OCI-LY7 (cell line): ENCODE results near the gene PITPNC1. TPM values are rescaled to one million over a fixed set of nuclear protein-coding genes. Genes with fewer than 3 reads are reported as not detected.

Source experiments
- BruUV-seq: library from RNA; stranded (reverse); fragments of 400-500 nt; replicated peaks from 2 replicates; lab custom pipeline; 2021; lab: Mats Ljungman, UMichigan
- CTCF ChIA-PET: fragments of 300-600 bp; sonication (Branson Sonifier 250); formaldehyde crosslinking; loops from one replicate; lab custom pipeline; 2022; ENCODE audit warnings: antibody characterized with exemption; ENCODE audit not compliant: unreplicated experiment; lab: Charles Lee
- POLR2A ChIA-PET: fragments of 300-600 bp; sonication (Branson Sonifier 250); formaldehyde crosslinking; loops from one replicate; lab custom pipeline; 2022; ENCODE audit warnings: antibody characterized with exemption; lab: Charles Lee
- DNase-seq: peaks from one replicate; pipeline ENCODE4 v3.0.0-alpha.2; 2015; ENCODE audit warnings: low spot score
- H2AFZ ChIP-seq: fragments of 200-600 bp; sonication (generic), shearing (Covaris generic); 2 replicates; pipeline ENCODE4 v1.6.1; 2014; ENCODE audit warnings: mild to moderate bottlenecking, antibody characterized with exemption, low read length, moderate library complexity
- H3K27ac ChIP-seq: fragments of 200-600 bp; sonication (generic); 2 replicates; pipeline ENCODE4 v1.5.1; 2014; ENCODE audit warnings: mixed run types, low read depth, mild to moderate bottlenecking, moderate library complexity, low read length, inconsistent platforms; ENCODE audit not compliant: poor library complexity, severe bottlenecking
- H3K36me3 ChIP-seq: fragments of 200-600 bp; sonication (generic); 2 replicates; pipeline ENCODE4 v1.6.1; 2014; ENCODE audit warnings: mild to moderate bottlenecking, antibody characterized with exemption, low read length, moderate library complexity, mixed read lengths; ENCODE audit not compliant: insufficient read depth
- H3K4me1 ChIP-seq: fragments of 200-600 bp; sonication (generic); 2 replicates; pipeline ENCODE4 v1.5.1; 2014; ENCODE audit warnings: mild to moderate bottlenecking, low read length; ENCODE audit not compliant: insufficient read depth, poor library complexity, severe bottlenecking
- H3K4me2 ChIP-seq: fragments of 200-600 bp; sonication (generic); 2 replicates; pipeline ENCODE4 v1.6.1; 2014; ENCODE audit warnings: mild to moderate bottlenecking, low read length
- H3K4me3 ChIP-seq: fragments of 200-600 bp; sonication (generic); 2 replicates; pipeline ENCODE4 v1.5.1; 2014; ENCODE audit warnings: mild to moderate bottlenecking, low read depth, low read length; ENCODE audit not compliant: poor library complexity, severe bottlenecking
- H3K79me2 ChIP-seq: fragments of 200-600 bp; sonication (generic); 2 replicates; pipeline ENCODE4 v1.6.1; 2016; ENCODE audit warnings: low read depth, mild to moderate bottlenecking, low read length, moderate library complexity, mixed read lengths; ENCODE audit not compliant: insufficient read depth
- H3K9me2 ChIP-seq: fragments of 200-600 bp; sonication (generic); 2 replicates; pipeline ENCODE4 v1.6.1; 2016; ENCODE audit warnings: mild to moderate bottlenecking, low read length, mixed read lengths; ENCODE audit not compliant: insufficient read depth
- H3K9me3 ChIP-seq: fragments of 200-600 bp; sonication (generic); 2 replicates; pipeline ENCODE4 v1.6.1; 2014; ENCODE audit warnings: mild to moderate bottlenecking, mixed run types, low read length, mixed read lengths
- H4K20me1 ChIP-seq: fragments of 200-600 bp; sonication (generic); 2 replicates; pipeline ENCODE4 v1.6.1; 2014; ENCODE audit warnings: mild to moderate bottlenecking, antibody characterized with exemption, low read length, moderate library complexity, mixed read lengths; ENCODE audit not compliant: insufficient read depth
- CTCF ChIP-seq: fragments of 200-600 bp; sonication (generic); conservative IDR thresholded peaks from 2 replicates; pipeline ENCODE4 v1.5.1; 2014; ENCODE audit warnings: mild to moderate bottlenecking, antibody characterized with exemption, low read length, moderate library complexity, mixed read lengths
- EZH2phosphoT487 ChIP-seq: fragments of 200-600 bp; sonication (generic); IDR thresholded peaks from 2 replicates; pipeline ENCODE4 v1.6.1; 2018; ENCODE audit warnings: low read depth, borderline replicate concordance, mild to moderate bottlenecking, mixed run types, antibody characterized with exemption, low read length, moderate library complexity, mixed read lengths
- intact Hi-C: fragments of 100-400 bp; cut with micrococcal nuclease; formaldehyde crosslinking; loops from one replicate; pipeline ENCODE4 v1.10.0; 2022; ENCODE audit not compliant: unreplicated experiment
- total RNA-seq, 2 experiments: library from RNA; depleted of rRNA in 1 of 2; stranded (reverse); fragments of >200 nt in 1 of 2; shearing (Covaris generic) in 1 of 2; gene quantifications; 2 replicates each; pipeline ENCODE4 v1.2.3, GENCODE V29; 2014 to 2022

Gene PITPNC1
- total RNA-seq, 2 experiments from 2014 or later = 14.3 to 21.1 TPM

GRCh38 chr17:67534941-67535340, 157.9 kb downstream of the PITPNC1 start:
- no peaks in the 10 kb centered on the region for H4K20me1 ChIP-seq
- H3K9me2 ChIP-seq = no peaks in the 10 kb centered on the region
- TF ChIP-seq CTCF = no peak
- no peak for TF ChIP-seq EZH2phosphoT487
- H3K4me2 ChIP-seq = no peak overlapping the region
- intact Hi-C loops = no loop called here
- no peaks in the 10 kb centered on the region for H3K9me3 ChIP-seq
- H3K4me1 ChIP-seq = no peaks in the 10 kb centered on the region
- H3K27ac ChIP-seq = no peak overlapping the region
- no peaks in the 10 kb centered on the region for H3K79me2 ChIP-seq
- no peaks in the 10 kb centered on the region for H3K36me3 ChIP-seq
- BruUV-seq = no TSS peak
- H2AFZ ChIP-seq = no peak overlapping the region
- no peak for DNase-seq
- no peak overlapping the region for H3K4me3 ChIP-seq
- POLR2A ChIA-PET = no interaction called here
- CTCF ChIA-PET = no interaction called here

GRCh38 chr17:67542219-67543114, 165.4 kb downstream of the PITPNC1 start:
- Histone ChIP-seq H3K27ac (no peak overlapping the region), H3K4me2 (no peak overlapping the region), H3K79me2 (no peaks in the 10 kb centered on the region), H3K9me3 (no peaks in the 10 kb centered on the region), H3K36me3 (no peaks in the 10 kb centered on the region), H4K20me1 (no peaks in the 10 kb centered on the region), H3K9me2 (no peaks in the 10 kb centered on the region), H3K4me3 (no peak overlapping the region), H2AFZ (no peak overlapping the region), H3K4me1 (peaks cover 7% of the 10 kb centered on the region)
- intact Hi-C loops = no loop called here
- ChIA-PET POLR2A (no interaction called here), CTCF (no interaction called here)
- BruUV-seq = no TSS peak
- DNase-seq = no peak
- TF ChIP-seq EZH2phosphoT487 (no peak), CTCF (no peak)

GRCh38 chr17:67544364-67544955, 167.4 kb downstream of the PITPNC1 start:
- no peaks in the 10 kb centered on the region for H3K9me2 ChIP-seq
- no peak overlapping the region for H3K4me3 ChIP-seq
- POLR2A ChIA-PET = interaction anchor here (0.6 kb wide), 2 partner anchors 64 to 78 kb away, joined by 3 to 6 read pairs; no protein-coding TSS in a partner anchor
- H3K36me3 ChIP-seq = no peaks in the 10 kb centered on the region
- no peak overlapping the region for H3K4me2 ChIP-seq
- H3K9me3 ChIP-seq = no peaks in the 10 kb centered on the region
- H2AFZ ChIP-seq = no peak overlapping the region
- CTCF ChIA-PET = no interaction called here
- no peak for DNase-seq
- H3K27ac ChIP-seq = no peak overlapping the region
- H3K4me1 ChIP-seq = peaks cover 7% of the 10 kb centered on the region
- intact Hi-C loops = no loop called here
- no TSS peak for BruUV-seq
- no peaks in the 10 kb centered on the region for H4K20me1 ChIP-seq
- no peak for TF ChIP-seq EZH2phosphoT487
- no peak for TF ChIP-seq CTCF
- H3K79me2 ChIP-seq = no peaks in the 10 kb centered on the region
